HG02642 (cell line): ENCODE measurements around the gene TRIM63.

Source experiments
- ATAC-seq: cut with Tn5 transposase; IDR thresholded peaks from one replicate; pipeline ENCODE4 v1.9.1; 2021; ENCODE audit warnings: mild to moderate bottlenecking; ENCODE audit not compliant: unreplicated experiment, poor library complexity

The TRIM63 gene

DNA sequence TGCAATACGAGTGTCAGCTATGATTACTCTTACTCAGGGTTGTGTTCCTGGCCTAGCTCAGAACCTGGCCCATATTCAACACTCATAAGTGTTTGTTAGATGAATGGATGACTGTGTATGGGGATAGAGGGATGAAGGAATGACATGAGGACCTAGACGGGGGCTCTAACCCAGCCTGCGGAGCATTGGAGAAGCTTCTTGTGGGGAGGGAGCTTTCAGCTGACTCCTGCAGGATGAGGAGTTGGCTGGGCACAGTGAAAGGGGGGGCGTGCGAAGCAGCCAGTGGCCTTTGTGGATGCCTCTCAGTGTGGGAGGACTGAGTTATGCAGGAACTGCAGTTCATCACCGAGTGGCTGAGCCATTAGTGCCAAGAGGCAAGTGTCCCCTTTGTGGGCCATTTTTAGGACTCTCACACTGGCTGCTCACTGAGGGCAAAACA lies 47.1 kb downstream of the TRIM63 start:
- ATAC-seq = no peak

DNA sequence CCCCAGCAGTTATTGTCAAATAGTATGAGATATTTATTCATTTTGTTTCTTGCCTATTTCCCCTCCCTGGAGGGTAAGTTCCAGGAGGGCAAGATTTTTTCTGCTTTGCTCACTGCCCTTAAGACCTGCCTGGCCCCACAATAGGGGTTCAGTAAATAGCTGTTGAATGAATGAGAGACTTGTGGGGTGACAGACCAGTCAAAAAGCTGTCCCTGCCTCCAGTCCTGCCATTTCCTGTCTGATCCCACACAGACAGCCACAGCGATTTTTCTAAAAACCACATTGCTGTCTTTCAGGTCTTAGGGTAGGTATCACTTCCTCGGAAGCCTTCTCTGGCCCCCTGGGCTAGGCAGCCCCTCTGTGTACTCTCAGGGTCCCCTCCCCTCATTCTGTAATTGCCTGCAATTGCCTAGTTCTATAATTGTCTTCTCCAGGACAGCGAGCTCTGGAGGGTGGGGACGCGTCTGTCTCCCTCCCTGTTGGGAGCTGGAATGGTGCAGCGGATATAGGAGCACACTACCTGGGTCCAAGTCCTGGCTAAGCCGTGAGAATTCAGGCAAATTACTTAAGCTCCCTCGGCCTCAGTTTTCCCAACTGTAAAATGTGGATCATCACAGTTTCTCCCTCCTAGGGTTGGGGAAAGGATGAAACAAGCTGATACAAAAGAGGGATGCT lies 47.7 kb downstream of the TRIM63 start:
- no peak for ATAC-seq

DNA sequence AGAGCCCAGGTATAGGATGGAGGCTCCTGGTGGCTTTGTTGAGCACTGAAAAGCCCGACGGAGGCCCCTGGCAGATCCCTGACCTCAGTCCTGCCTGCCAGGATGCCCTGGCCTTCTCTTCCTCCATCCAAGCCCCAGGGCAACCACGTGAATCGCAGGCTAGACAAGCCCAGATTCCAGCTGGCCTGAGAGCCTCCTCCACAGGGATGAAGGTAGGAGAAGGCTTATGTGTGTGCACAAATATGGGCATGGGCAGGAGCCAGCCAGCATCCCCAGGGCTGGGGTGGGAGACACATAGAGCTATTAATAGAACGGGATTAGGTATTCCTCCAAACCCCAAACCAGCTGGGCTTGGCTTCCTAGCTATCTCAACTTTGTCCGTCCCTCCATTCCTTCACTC lies 49.8 kb downstream of the TRIM63 start:
- no peak for ATAC-seq

DNA sequence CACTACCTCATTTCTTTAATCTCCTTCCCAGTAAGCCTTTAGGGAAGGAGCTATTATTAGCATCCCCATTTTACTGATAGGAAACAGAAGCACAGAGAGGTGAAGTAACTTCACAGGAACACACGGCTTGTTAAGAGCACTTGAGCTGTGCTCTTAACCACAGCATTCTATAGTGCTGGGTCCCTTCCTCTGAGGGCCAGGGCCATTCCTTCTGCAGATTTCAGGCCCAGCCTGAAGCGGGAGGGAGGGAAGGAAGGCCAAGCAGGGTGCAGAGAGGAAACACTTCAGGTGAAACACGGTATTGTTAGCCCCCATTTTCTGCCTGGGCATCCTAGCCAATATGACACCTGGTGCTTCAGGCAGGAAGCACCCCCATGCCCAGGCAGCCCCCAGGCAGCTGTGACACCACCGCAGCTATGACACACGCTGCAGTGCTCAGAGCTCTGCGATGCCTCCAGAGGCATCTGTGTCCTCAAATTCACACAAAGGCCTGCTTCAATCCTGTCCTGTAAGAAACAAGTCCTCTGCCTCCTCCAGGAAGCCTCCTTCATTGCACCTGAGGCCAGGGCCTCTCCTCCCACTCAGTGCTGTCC lies 50.4 kb downstream of the TRIM63 start:
- ATAC-seq = no peak

DNA sequence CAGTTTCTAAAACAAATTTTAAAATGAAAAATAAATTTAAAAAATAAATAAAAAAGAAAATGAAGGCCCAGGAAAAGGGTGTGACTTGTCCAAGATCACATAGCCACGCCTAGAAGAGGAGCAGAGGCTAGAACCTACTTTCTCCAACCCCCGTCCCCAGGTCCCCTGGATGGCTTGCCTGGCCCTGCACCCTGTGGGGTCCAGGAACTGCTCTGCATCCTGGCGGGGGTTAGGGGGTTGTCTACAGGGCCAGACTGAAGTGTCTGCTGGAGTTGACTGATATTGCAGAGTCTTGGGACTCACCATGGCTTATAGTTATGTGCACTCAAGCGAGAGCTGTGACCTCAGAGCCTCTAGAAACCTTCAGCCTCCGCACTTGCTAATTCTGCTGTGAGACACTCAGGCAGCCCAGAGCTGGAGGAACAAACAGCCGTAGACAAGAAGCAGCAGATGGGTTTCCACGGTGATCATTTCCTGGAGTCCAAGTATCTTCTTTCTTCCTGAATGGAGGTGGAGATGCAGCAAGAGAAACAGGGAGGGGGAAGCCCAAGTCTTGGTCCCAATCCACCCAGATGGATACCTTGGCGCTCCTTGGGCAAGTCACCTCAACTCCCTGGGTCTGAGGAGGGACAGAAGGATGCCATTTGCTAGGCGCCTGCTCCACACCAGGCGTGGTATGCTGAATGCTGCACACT lies 51.0 kb downstream of the TRIM63 start:
- ATAC-seq = no peak

DNA sequence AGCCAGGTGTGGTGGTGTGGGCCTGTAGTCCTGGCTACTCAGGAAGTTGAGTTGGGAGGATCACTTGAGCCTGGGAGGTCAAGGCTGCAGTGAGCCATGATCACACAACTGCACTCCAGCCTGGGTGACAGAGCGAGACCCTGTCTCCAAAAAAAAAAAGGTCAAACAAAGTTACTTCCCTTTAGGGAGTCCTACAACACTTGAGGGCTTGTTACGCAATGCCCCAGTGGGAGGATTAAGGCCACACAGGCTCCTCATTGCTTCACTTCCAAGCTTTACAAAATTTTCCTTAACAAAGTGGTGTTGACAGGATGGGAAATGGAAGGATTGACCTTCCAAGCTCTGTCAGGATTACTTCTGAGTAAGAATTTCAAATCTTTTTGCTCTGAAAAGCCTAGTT lies 52.1 kb downstream of the TRIM63 start:
- ATAC-seq = no peak

DNA sequence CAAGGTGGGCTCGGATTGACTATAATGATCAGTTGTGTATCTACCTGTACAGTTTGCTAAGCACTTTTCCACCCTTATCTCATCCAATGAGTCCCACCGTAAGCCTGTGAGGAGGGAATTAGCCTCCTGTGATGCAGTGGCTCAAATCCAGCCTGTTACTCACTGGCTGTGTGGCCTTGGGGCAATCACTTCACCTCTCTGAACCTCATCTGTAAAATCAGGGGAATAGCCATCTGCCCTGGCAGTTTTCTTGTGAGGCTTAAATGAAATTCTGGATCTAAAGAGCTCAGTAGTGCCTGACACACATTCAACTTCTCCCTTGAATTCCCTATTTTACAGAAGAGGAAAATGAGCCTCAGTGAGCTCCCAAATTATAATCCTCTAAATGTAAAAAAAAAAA lies 53.3 kb downstream of the TRIM63 start:
- ATAC-seq = no peak

DNA sequence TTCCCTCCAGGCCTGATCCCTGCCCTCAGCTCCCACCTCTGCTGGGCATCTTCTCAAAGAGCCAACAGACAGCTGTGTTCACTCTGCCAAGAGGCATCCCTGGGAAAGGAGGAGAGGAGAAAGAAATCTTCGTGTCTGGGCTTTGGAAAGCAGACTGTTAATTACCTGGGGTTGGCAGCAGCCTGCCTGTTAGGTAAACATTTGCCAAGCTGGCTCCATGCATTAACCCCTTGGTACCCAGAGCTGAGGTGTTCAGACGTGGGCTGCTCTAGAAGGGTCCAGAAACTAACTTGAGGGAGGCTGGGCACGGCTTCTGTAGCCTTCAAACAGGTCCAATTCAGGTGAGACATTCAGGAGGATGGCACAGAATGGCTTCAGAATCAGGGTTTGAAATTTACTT lies 54.6 kb downstream of the TRIM63 start:
- ATAC-seq = no peak

DNA sequence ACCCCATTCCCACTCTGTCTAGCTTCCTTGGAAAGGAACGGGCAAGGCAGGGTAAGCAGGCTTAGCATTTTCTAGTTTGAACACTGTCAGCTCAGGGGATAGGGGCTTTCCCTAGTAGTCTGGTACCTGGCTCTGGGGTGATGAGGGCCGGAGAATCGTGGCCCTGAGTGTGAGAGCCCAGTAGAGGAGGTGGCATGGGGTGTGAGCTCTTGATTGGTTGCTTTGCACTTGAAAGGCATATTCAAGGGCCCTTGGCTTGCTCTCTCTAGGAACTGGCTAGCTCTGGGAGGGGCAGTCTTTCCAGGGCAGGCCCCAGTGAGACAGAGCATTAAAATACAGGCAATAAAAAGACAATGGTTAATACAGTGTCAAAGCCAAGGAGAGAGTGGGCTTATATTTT lies 56.6 kb downstream of the TRIM63 start:
- no peak for ATAC-seq

DNA sequence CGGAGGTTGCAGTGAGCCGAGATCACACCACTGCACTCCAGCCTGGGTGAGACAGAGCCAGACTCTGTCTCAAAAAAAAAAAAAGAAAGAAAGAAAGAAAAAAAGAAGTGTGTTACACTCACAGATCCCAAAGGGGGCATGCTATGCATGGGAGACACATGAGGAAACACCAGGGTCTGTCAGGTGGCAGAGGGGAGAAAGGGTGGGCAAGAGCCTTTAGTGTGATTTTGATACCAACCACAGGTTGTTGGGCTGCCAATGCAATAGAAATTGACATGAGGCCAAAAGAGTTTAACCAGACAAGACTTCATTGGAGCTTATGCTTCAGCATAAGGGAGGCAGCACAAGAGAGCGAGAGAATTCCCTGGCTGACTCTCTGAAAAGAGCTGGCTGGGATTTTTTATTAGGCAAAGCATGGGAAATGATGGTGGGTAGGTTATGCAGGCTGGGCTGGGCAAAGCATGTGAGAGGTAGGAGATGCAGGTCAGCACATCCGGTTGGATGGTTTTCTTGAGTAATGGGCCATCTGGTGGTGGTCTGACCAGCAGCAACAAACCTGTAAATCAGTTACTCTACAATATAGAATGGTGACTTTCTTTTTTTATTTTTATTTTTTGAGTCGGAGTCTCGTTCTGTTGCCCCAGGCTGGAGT lies 57.5 kb downstream of the TRIM63 start:
- no peak for ATAC-seq

DNA sequence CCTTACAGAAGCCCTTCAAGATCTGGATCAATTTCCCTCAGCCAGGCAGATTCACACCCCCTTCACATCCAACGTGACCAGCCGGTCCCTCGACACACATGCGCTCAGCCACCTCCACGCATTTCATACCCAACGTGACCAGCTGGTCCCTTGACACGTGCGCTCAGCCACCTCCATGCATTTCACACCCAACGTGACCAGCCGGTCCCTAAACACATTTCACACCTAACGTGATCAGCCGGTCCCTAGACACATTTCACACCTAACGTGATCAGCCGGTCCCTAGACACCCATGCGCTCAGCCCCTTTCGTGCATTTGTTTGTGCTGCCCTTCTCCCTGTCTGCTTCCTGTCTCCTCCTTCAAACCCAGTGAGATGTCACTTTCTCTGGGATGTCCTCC lies 60.7 kb downstream of the TRIM63 start:
- ATAC-seq = no peak

DNA sequence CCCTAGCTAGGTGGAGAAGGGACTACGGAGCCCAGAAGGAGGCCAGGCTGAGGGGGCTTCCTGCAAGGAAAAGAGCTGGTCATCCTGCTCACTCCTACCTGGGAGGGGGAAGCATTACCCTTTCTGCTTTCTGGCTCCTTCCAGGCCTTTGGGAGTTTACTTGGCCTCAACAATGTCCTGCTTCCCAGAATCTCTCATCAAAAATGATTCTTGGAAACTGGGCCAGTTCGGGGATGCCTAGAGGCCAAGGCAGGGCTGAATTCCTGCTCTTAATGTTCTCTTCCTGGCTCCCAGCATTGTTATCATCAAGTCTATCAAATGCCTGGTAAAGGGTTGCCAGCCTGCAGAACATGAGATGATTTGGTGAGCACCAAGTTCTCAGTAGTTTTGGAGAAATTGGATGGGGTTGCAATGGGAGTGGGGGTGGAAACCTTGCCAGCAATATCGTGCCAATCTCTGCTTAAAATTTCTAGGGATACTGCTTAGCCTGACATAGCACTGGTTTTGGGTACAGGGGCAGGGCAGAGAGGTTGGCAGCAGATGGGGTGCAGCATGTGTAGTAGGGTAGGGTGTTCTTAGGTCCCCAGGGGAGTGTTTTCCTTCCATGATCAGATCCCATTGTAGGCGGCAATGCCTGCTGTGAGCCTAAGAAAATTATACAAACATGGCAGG lies 61.9 kb downstream of the TRIM63 start:
- ATAC-seq = no peak

DNA sequence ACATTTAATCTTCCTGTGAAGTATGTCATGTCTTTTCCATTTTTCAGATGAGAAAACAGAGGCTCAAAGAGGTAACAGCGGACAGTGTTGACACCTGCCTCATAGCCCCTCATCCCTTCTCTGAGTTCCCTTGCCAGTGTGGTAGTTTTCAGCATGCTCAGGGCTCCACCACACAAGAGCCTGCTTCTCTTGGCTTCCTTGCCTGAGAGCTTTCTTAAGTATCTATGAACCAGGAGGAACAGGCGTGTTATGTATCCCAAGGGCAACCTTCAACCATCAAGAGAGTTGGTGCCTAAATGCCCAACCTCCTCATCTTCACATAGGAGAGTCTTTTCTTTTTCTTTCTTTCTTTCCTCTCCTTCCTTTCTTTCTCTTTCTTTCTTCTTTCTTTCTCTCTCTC lies 63.7 kb downstream of the TRIM63 start:
- no peak for ATAC-seq

DNA sequence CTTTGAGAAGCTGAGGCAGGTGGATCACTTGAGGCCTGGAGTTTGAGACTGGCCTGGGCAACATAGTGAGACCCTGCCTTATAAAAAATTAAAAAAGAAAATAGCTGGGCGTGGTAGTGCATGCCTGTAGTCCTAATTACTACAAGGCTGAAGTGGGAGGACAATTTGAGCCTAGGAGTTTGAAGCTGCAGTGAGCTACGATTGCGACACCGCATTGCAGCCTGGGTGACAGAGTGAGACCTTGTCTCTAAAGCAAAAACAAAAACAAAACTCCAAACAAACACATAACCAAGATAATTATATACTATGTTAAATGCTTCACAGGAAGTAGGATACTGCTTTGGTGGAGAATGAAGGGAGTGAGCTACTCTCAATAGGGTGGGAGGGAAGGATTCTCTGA lies 64.2 kb downstream of the TRIM63 start:
- no peak for ATAC-seq
